Measurements from ENCODE around the gene ADRA2B.

The ADRA2B gene

DNA sequence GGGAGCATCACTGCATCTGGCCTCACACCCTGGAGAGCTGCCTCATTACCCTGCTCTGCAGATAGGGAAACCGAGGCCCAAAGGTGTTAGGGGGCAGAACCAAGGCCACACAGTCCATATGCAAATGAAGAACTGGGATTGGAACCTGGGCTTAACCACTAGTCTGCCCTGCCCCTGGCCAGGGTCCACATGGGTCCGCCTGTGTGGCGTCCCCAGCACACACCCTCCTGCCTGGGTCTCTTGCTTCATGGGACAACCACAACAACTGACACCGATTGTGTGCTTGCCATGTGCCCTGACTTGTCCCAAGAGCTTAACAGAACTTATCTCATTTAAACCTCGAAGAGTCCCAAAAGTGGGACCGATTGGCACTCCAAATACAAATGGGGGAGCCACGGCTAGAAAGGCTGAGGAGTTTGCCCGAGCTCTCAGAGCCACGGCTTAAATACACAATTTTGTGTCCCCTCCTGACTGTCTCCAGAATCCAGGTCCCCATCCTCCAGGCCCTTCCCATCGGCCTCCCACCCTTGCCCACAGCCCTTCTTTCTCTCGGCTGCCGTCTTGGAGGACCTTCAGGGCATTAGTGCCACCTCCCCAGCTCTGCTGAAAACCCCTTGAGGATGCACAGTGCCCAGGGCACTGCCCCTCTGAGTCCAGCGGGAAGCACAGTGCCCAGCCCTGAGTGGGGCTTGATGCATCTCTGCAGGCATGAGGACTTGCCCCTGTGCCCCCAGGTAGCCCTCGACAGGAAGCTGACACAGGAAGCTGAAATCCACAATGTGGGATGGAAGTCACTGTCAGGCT is 34.6 kb upstream of the ADRA2B start:
- DNase-seq = no peak
- Histone ChIP-seq H3K36me3 (replicated peaks) (no peaks in the 10 kb centered on the region), H3K4me3 (ENCODE audit: low read depth, low read length) (no peak overlapping the region), H3K27me3 (replicated peaks) (no peaks in the 10 kb centered on the region), H3K27ac (no peak overlapping the region)
- in situ Hi-C loops (cut with HindIII; ENCODE audit: low pct_ligation_motif_present, low sequenced_read_pairs) = no loop called here
- TF ChIP-seq, protein P1, sequence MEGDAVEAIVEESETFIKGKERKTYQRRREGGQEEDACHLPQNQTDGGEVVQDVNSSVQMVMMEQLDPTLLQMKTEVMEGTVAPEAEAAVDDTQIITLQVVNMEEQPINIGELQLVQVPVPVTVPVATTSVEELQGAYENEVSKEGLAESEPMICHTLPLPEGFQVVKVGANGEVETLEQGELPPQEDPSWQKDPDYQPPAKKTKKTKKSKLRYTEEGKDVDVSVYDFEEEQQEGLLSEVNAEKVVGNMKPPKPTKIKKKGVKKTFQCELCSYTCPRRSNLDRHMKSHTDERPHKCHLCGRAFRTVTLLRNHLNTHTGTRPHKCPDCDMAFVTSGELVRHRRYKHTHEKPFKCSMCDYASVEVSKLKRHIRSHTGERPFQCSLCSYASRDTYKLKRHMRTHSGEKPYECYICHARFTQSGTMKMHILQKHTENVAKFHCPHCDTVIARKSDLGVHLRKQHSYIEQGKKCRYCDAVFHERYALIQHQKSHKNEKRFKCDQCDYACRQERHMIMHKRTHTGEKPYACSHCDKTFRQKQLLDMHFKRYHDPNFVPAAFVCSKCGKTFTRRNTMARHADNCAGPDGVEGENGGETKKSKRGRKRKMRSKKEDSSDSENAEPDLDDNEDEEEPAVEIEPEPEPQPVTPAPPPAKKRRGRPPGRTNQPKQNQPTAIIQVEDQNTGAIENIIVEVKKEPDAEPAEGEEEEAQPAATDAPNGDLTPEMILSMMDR (IDR thresholded peaks at IDR 0.05; ENCODE audit: low read depth, low read length, missing control alignments) = no peak

DNA sequence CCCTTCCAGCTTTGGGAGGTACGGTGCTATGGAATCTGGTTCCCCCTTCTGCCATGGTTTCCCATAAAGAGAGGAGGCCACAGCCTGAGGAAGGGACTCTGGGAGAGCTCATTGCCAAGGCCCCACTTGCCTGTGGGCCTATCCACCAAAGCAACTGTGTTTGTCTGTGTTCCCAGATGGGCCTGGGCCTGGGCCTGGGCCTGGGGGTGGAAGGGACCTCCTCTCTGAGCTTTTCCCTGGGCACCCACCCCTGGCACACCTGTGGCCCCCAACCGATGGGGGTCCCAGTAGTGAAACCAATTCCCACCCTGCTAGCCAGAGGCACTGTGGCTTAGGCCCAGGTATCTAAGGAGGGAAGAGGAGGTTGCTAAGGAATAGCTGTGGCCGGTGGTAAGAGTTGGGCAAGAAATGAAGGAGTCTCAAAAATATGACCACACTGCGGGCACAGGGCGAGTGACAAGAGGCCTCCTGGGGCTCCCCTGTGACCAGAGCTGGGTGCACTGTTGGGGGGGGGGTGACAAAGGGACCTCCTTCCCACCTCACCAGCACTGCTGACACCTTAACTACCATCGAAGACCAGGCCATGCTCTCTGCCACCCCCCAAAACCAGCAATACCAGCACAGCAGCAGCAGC is 33.8 kb upstream of the ADRA2B start:
- Histone ChIP-seq H3K36me3 (replicated peaks) (no peaks in the 10 kb centered on the region), H3K27ac (no peak overlapping the region), H3K27me3 (replicated peaks) (no peaks in the 10 kb centered on the region), H3K4me3 (ENCODE audit: low read depth, low read length) (no peak overlapping the region)
- in situ Hi-C loops (cut with HindIII; ENCODE audit: low pct_ligation_motif_present, low sequenced_read_pairs) = no loop called here
- no peak for DNase-seq
- TF ChIP-seq, protein P1 (IDR thresholded peaks at IDR 0.05; ENCODE audit: low read depth, low read length, missing control alignments) = no peak

- Histone ChIP-seq H3K27me3 (replicated peaks) (no peaks in the 10 kb centered on the region), H3K4me3 (ENCODE audit: low read depth, low read length) (peak overlapping the region; percentile 26), H3K27ac (no peak overlapping the region), H3K36me3 (replicated peaks) (no peaks in the 10 kb centered on the region)
- in situ Hi-C loops (cut with HindIII; ENCODE audit: low pct_ligation_motif_present, low sequenced_read_pairs) = no loop called here
- TF ChIP-seq, protein P1 (IDR thresholded peaks at IDR 0.05; ENCODE audit: low read depth, low read length, missing control alignments) = no peak
- DNase-seq = peak; percentile 87
Observed at GRCh38 chr2:96148410-96149217, 32.2 kb upstream of the ADRA2B start.

GRCh38 chr2:96147593-96148201 is 31.3 kb upstream of the ADRA2B start:
- no peak overlapping the region for H3K27ac ChIP-seq

DNA sequence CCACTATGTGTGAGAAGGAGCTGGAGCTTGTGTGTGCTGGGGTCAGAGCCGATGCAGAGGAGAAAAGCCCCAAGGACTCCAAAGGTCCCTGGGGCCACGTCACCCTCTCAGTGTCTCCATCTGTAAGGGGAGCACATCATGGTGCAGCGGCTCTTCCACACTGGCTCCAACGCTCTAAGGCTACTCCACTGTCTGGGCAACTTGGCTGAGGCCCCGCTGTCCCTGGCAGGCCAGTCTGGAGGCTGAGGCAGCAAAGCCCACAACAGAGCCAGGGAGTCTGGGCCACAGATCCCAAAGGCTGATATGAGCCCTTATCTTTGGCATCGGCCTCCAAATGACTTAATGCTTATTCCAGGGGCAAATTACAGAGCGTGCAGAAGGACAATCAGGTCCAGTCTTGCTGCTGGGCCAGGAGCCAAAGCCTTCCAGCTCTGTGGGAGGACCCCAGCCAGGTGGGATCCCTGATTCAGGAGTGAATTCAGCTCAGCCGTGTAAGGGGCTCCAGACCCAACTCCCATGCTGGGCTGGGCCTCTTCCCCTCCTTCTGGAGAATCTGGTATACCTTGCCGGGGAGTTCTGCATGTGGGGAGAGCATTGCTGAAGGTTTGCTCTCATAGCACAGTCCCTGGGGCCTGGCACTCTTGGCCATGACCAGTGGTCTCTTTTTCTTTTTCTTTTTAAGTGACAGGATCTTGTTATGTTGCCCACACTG is 30.7 kb upstream of the ADRA2B start:
- H3K27ac ChIP-seq = no peak overlapping the region
- no peak overlapping the region for H3K4me3 ChIP-seq (ENCODE audit: low read depth, low read length)
- DNase-seq = peak; percentile 16
- no peaks in the 10 kb centered on the region for H3K27me3 ChIP-seq (replicated peaks)
- TF ChIP-seq, protein P1 (IDR thresholded peaks at IDR 0.05; ENCODE audit: low read depth, low read length, missing control alignments) = no peak
- in situ Hi-C loops (cut with HindIII; ENCODE audit: low pct_ligation_motif_present, low sequenced_read_pairs) = no loop called here
- no peaks in the 10 kb centered on the region for H3K36me3 ChIP-seq (replicated peaks)

More at GRCh38 chr2:96147593-96148201, 31.3 kb upstream of the ADRA2B start:
- no peak for DNase-seq
- Histone ChIP-seq H3K36me3 (replicated peaks) (no peaks in the 10 kb centered on the region), H3K27me3 (replicated peaks) (no peaks in the 10 kb centered on the region), H3K4me3 (ENCODE audit: low read depth, low read length) (no peak overlapping the region)
- in situ Hi-C loops (cut with HindIII; ENCODE audit: low pct_ligation_motif_present, low sequenced_read_pairs) = no loop called here
- TF ChIP-seq, protein P1 (IDR thresholded peaks at IDR 0.05; ENCODE audit: low read depth, low read length, missing control alignments) = no peak
